ENCODE results near the gene GUCA2A. TPM values are rescaled to one million over a fixed set of nuclear protein-coding genes. Genes with fewer than 3 reads are reported as not detected.

GUCA2A gene
- total and polyA plus RNA-seq, 9 of the 15 experiments (the other 6 are each of a cell fraction or from before 2014, with no cell fraction given), result not detected

- TF ChIP-seq ZNF592 (IDR thresholded peaks at IDR 0.05), result no peak
- TF ChIP-seq CHCHD3 (CRISPR knock-in tag; IDR thresholded peaks at IDR 0.05), result no peak
Measured at GRCh38 chr1:42177541-42177981, 13.0 kb upstream of the GUCA2A start (continued).

GRCh38 chr1:42176902-42177519 is 12.5 kb upstream of the GUCA2A start:
- peaks cover 0 to 3% of the 10 kb centered on the region in 2 experiments; a peak in 2 of 5 replicates for H3K4me1 ChIP-seq (replicated peaks in 1 of 2; ENCODE audit: control insufficient read depth in 2 of 2, insufficient read depth in 2 of 2, low read length in 2 of 2)
- no peak overlapping the region for H3K27ac ChIP-seq (ENCODE audit: extremely low read depth, low read depth, low read length)
- CTCF ChIA-PET (ENCODE audit: low intra/inter-chr PET ratio), result interaction anchor here (0.9 kb wide), 1 partner anchor 553 kb away, joined by 3 read pairs; no protein-coding TSS in a partner anchor
- DNase-seq (ENCODE audit: extremely low read depth in 1 of 4, low spot score in 3 of 4) (peak; percentile 60 to 69 (median 66)), FAIRE-seq (peak; percentile 57), ATAC-seq (peak; percentile 79)
- H3K4me3 ChIP-seq, result no peak overlapping the region
- H3K9ac ChIP-seq (ENCODE audit: insufficient read depth in 1 of 2, low read depth in 2 of 2, low read length in 2 of 2), result no peak overlapping the region
- no peaks in the 10 kb centered on the region for H3K9me3 ChIP-seq (replicated peaks; ENCODE audit: control insufficient read depth, insufficient read depth, low read depth, low read length)
- in situ Hi-C loops (cut with MboI) (no loop called here), intact Hi-C loops (cut with micrococcal nuclease) (loop anchor here (1.0 to 10.0 kb wide), 2 partner anchors 155 to 602 kb away; no protein-coding TSS in a partner anchor)
- no peak overlapping the region for H3K4me2 ChIP-seq (ENCODE audit: insufficient read depth, low read length)
- H3K27me3 ChIP-seq (ENCODE audit: control insufficient read depth in 2 of 2, insufficient read depth in 2 of 2, low read length in 2 of 2), result no peaks in the 10 kb centered on the region
- no peak overlapping the region for H2AFZ ChIP-seq (ENCODE audit: low read depth, low read length)
- 75% methylated on average over 4 of the region's 4 CpGs for WGBS (ENCODE audit: insufficient coverage, low coverage, missing lambda C conversion rate)
- POLR2A ChIA-PET, result no interaction called here
- H3K79me2 ChIP-seq (ENCODE audit: control insufficient read depth, insufficient read depth, low read length), result no peaks in the 10 kb centered on the region
- BruUV-seq (replicated peaks), result TSS peak; percentile 14
- H3K9me1 ChIP-seq (ENCODE audit: control insufficient read depth, insufficient read depth, low read length), result no peaks in the 10 kb centered on the region
- peaks cover 36% of the 10 kb centered on the region; the same call in 2 of the 3 replicates for H3K36me3 ChIP-seq (ENCODE audit: control insufficient read depth, insufficient read depth, low read length)
- 0 out of 2 replicates have a peak, but pooled peaks cover 10% of the 10 kb centered on the region for H4K20me1 ChIP-seq (replicated peaks; ENCODE audit: control insufficient read depth, insufficient read depth, low read length)
- TF ChIP-seq SMC3 (conservative IDR thresholded peaks at IDR 0.05; ENCODE audit: insufficient read depth, low read depth, low read length) (peak; percentile 34; the same call in 1 of the 2 replicates), TBL1XR1 (IDR thresholded peaks at IDR 0.05; ENCODE audit: low read length in 2 of 2) (0 out of 4 replicates have a peak, but pooled peaks of 1 of the 2 experiments have one; percentile 25), MYC (IDR thresholded peaks at IDR 0.05; ENCODE audit: low read depth, low read length) (0 out of 2 replicates have a peak, but pooled peaks have one; percentile 11), MYC (CRISPR knock-in tag; IDR thresholded peaks at IDR 0.05; ENCODE audit: borderline replicate concordance, low read depth) (no peak), ZNF764 (CRISPR knock-in tag; IDR thresholded peaks at IDR 0.05; ENCODE audit: low read depth) (no peak), CTCF (IDR thresholded peaks at IDR 0.05 in 2 of 3, conservative IDR thresholded peaks at IDR 0.05 in 1 of 3; ENCODE audit: insufficient read depth in 2 of 3, low read depth in 1 of 3, low read length in 3 of 3) (peak; percentile 70 to 82 (median 75)), RAD21 (CRISPR knock-in tag; conservative IDR thresholded peaks at IDR 0.05 in 1 of 2, IDR thresholded peaks at IDR 0.05 in 1 of 2) (peak; percentile 39 to 78; a peak in 3 of 4 replicates), KLF16 (IDR thresholded peaks at IDR 0.05) (0 out of 2 replicates have a peak, but pooled peaks have one; percentile 13), SRSF9 (IDR thresholded peaks at IDR 0.05; ENCODE audit: borderline replicate concordance, low read depth, low read length) (no peak)

Measured in K562 (cell line).